Glomerular visceral epithelial cell (primary cell): ENCODE measurements around the gene CLCNKA.
"Not testable (repeated sequence)": the region's sequence is repeated elsewhere in the genome, so short reads cannot be mapped to it uniquely, and the experiment has no call there.

Experiments used
- DNase-seq: peaks from one replicate; pipeline ENCODE4 v3.0.0-alpha.2; 2016; ENCODE audit errors: extremely low spot score

The CLCNKA gene

DNA sequence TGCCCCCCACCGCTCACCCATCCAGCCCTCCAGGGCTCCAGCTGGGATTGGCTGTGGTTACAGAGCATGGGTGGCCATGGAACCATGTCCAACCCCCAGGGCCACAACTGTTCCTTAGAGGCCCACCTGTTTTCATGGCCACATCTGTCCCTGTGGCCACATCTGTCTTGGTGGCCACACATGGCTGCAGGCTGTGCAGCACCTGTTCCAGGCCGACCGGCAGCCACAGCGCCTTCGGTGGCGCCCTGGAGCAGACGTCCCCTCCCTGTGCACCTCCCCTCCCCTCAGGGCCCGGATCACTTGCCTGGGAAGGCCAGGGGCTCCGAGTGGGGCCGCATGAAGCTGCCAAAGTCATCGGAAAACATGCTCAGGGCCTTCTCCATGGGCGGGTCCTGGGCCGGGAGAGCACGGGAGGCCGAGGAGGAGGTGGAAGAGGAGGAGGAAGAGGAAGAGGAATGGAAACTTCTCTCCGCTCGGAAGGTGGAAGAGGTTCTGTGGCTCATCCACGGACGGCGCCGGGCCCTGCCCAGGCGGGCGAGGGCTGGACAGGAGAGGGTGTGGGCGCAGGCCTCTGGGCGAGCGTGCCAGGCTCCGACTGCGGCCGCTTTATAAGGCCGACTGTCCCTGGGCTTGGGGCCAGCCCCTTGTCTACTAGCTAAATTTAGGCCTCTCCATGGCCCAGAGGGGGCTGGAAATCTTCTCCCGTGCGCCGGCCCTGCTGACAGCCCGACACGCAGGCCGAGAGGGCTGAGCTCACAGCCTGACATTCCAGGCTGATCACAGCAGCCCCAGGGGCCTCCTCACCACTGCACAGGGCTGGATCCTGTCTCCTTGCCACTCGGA is 4.2 kb upstream of the CLCNKA start, which contains the start of gene HSPB7:
TSS of gene HSPB7 (minus strand) at position 583 of the 843 bp plus-strand sequence. CDS start at position 503, 80 bp downstream.
- DNase-seq, result no peak

DNA sequence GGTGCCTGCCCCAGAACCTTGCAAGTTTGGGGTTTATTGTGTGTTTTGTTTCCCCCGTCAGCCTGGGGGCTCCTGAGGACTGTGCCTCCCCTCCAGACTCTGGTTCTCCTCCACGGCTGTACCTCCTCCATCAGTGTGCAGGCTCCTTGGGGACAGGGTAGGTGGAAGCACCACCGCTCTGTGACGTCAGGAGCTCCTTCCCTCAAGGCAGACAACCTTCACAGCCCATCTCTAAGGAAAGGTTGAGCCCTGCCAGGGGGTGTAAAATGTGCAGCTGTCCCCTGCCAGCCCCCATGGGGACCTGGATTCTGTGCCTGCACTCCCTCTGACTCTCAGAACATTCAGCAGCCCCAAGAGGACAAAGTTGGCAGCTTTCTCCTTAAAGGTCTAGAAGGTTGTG is 3.5 kb upstream of the CLCNKA start:
- DNase-seq, result no peak

DNA sequence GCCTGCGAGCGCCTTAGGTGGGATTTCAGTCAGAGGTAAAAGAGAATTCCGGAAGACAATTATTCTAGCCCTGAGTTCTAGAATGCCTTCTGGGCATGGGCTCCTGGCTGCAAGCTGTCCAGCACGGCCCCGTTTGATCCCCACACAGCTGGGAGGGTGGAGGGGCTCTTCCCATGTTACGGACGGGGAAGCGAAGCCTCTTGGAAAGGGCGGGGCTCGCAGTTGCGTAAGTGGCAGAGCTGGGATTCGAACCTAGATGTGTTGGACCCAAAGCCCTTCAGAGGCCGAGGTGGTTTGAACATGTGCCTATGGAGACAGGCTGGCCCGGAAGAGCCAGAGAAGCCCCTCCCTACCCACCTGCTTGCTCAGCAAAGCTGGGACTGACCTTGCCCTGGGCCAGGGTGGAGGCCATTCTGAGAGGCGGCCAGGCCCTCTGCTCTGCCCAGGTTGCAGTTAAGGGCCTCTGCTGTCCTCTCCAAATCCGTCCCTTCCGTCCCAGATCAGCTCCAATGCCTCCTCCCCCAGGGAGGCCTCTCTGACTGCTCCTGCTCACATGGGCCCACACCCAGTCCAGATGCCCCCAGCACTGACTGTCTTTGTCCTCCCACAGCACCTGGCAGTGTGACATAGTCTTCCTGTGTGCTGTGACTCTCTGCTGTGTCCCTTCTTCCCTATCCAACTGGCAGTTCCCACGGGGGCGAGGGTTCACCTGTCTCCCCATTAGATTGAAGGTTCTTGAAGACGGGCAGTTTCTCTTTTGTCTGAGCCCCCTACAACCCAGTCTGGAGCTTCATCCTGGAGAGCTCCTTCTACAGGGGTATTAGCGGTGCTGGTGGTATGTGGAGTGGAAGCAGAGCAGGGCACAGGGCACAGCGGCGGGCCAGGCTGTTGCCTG is 2.8 kb upstream of the CLCNKA start:
- no peak for DNase-seq

DNA sequence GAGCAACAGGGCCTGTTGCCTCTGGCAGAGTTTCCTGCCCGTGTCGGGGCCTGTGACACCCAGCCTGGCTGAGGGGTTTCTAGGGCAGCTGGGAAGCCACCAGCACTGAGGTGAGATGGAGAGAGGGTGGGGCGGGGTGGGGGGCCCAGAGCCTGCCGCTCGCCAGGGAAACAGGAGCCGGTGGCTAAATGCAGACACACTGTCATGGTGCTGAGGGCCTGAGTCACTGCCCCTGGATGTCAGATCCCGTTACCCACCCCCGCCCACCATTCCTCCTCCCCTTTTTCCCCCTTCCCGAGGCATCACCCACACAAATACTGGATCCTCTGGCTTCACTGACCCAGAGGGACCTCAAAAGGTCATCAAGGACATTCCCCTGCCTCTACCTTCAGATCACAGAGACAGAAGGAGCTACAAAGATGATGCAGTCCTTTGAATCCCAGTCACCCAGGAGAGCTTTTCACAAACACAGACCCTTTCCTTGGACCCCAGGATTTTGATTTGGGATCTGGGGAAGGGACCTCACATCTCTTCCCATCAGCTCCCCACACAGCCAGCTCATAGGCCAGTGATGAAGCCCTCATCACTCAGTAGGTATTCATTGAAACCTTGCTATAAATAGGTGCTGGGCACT is 2.1 kb upstream of the CLCNKA start:
- peak; percentile 22 for DNase-seq

DNA sequence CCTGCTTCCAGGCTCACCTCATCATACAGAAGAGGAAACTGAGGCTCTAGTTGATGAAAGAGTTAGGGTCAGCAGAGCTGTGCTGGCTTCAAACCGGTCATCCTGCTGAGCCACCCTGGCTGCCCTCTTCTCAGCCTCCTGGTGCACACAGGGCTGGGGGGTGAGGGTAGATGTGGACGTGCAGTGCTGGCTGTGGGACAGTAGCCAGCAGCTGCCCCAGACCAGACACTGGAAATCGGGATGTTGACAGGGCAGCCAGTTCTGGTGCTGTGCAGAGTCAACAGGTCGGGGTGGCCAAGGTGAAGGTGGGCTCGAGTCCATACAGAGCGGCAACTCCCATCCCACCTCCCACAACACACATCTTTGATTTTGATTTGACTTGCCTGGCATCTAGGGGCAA is 1.5 kb upstream of the CLCNKA start:
- no peak for DNase-seq

DNA sequence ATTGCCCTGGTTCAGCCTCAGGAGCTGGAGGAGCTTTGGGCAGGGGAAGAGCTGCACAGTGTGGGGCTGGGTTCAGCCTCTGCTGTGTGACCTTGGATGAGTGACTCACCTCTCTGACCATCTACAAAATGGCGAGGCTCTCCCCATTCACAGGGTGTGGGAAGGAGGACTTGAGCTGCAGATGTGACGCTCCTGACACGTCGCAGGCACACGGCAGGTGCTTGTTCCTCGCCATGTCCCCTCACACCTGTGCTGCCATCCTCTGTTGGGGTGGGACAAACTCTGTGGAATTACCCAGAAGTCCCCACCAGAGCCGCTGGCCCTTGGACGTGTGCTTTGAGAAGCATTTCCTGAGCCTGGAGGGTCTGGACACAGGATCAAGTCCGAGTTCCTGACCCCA is 958 bp upstream of the CLCNKA start:
- not testable (repeated sequence) for DNase-seq

DNA sequence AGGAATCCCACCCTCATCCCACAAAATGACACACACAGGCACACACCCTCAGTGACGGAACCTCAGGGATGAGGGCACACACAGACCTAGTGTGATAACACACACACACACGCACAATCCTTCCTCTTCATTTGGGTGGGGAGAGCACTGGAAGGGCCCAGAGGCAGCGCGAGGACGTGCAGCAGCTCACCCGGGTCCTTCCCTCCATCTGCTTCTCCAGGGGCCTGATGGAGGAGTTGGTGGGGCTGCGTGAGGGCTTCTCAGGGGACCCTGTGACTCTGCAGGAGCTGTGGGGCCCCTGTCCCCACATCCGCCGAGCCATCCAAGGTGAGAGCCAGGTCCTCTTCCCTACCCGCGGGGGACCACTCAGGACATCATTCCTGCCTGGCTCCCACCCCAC is 557 bp downstream of the CLCNKA start:
- no peak for DNase-seq

DNA sequence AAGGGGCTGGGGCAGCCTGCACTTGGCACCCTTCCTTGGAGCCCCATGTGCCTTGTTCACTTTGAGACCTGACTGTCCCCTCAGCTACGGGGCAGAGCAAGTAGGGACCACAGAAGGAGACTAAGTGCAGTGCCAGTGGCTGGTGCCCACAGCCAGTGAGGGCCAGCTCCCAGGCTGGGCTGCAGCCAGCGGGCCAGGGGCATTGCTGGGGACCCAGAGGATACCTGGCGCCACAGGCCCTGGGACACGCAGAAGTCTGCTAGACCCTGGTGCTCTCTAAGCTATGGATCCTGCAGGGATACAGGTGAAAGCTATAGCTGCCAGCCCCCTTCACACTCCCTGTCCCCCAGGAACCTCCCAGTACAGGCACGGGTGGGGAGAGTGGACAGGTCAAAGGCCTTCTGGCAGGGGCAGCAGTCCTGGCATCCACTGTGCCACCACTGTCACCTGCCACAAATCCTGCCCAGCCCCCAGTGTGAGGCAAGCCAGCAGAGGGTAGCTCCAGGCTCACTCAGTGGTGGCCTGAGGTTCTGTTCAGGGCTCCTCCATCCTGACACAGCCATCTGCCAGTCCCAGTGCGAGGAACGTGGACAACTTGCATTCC is 1.3 kb downstream of the CLCNKA start:
- DNase-seq, result no peak

DNA sequence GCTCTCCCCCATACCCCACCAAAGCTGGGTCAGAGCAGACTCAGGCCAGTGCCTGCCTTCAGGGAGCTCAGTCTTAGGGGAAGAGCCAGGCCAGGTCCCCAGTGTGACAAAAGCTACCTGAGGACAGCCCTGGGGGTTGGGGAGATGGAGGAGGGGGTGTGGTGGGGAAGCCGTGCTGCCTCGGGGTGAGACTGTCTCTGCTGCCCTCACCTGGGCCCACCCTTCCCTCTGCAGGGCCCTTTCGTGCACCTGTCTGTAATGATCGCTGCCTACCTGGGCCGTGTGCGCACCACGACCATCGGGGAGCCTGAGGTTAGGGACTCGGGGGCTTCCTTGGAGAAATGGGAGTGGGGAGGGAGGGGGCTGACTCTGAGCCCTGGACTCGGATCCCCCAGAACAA is 4.5 kb downstream of the CLCNKA start:
- DNase-seq, result not testable (repeated sequence)

DNA sequence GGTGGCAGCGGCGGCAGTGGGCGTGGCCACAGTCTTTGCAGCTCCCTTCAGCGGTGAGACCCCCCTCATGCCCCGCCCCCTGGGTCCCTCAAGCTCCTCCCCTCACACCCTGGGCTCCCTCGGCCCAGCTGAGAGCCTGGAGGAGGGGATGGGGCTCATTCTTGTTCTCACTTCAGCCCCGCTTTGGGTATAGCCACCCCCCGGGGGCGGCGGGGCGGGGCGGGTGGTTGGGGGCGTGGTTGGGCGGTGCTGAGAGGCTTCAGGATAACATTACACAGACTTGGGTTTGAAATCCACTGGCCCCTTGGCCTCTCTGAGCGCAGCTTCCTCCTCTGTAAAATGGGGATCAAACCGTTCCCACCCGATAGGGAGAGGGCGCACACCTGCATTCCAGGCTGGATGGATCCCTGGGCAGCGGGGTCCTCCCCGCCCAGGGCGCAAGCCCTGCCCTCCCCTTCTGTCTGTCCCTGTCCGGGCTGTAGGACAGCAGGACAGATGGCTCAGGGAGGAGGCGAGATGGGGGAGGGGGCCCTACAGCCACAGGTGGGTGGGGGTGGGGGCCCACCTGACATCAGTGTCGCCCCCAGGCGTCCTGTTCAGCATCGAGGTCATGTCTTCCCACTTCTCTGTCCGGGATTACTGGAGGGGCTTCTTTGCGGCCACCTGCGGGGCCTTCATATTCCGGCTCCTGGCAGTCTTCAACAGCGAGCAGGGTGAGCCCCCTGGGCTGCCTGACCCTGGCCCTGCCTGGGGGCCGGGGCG is 5.1 kb downstream of the CLCNKA start:
- no peak for DNase-seq

DNA sequence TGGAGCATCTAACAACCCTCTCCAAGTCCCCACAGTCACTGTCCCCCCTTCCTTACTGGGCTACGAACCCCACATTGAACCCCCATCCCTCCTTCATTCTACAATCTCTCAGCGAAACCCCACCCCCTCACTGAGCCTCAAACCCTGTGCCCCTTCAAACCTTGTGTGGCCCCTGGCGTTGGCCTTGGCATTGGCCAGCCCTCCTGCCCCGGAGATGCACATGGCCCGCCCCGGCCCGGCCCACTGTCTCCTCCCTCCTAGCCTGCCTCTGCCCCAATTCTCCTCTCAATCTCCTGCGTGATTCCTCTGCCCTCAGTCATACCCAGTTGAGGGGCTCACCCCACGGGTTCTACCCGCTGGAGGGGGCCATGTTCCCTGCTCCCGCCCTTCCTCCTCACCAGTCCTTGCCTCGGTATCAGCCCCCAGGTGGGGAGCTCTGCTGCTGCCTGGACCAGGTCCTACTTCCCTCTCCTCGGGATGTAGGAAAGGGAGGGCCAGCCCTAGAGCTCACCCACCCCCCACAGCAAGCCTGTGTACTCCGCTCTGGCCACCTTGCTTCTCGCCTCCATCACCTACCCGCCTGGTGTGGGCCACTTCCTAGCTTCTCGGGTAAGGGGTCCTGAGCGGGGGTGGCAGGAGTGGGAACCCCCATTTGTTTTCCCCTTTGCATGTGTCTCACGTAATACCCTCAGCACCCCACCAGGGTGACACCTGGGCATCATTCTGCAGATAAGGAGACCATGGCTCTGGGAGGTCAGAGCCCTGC is 6.6 kb downstream of the CLCNKA start:
- DNase-seq, result no peak

DNA sequence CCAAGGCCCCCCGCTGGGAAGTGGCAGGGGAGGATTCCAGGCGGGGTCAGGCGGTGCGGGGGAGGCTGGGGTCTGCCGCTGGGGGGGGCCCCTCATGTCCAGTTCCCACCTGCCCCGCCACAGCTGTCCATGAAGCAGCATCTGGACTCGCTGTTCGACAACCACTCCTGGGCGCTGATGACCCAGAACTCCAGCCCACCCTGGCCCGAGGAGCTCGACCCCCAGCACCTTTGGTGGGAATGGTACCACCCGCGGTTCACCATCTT is 7.1 kb downstream of the CLCNKA start:
- DNase-seq, result not testable (repeated sequence)

DNA sequence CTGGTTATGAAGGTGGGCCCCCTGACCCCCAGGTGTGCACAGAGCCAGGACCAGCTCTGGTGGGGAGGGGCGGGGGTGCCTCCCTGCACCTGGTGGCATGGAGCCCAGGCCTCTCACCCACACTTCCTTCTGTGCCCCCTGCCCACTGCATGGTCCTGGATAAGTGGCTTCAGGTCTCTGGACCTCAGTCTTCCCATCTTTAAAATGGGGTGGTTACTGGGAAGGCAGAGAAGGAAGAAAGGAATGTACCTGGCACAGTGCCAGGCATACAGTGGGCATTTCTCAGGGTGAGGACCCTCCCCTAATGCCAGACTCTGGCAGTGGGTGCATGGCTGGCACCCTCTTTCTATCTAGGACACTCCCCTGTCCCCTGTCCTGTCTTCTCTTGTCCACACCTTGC is 7.5 kb downstream of the CLCNKA start:
- DNase-seq, result no peak

DNA sequence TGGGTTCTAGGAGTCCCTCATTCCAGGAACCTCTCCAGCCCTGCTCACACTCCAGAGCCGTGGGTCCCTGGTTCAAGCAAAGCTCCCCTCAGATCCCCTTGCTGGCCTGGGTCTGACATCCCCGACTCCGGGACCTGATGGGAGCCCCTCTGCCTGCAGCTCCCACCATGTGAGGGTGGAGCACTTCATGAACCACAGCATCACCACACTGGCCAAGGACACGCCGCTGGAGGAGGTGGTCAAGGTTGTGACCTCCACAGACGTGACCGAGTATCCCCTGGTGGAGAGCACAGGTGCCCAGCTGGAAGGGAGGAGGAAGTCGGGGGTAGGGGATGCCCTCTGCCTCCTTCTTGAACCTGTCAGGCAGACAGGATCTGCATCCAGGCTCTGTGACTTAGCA is 9.7 kb downstream of the CLCNKA start:
- no peak for DNase-seq

DNA sequence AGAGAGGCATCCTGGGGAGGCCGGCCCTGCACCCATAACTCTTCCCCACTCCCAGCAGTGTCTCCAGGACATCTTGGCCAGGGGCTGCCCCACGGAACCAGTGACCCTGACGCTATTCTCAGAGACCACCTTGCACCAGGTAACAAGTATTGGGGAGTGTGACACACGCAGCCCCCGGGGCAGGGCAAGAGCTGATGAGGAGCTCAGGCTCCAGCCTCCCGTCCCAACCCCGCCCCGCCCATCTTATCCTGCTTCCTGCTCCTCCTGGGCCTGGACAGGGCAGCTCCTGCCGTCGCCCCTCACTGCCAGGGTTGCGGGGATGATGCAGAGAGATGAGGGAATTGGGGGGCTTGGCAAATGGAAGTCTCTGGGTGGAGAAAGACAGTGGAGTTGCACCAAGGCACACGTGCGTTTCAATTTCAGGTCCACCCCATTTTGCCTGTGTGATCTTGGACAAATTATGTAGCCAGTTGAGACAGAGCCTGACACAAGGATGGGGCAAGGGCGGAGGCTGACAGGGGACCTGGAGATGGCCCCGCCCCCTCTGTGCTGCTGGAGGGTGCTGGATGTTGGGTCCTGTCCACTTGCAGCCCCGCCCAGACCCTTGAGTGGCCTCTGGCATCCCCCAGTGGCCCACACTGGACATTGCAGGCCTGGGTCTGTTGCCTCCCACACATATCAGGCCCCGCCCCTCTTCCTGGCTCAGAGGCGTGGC is 10.7 kb downstream of the CLCNKA start:
- DNase-seq, result peak; percentile 84

DNA sequence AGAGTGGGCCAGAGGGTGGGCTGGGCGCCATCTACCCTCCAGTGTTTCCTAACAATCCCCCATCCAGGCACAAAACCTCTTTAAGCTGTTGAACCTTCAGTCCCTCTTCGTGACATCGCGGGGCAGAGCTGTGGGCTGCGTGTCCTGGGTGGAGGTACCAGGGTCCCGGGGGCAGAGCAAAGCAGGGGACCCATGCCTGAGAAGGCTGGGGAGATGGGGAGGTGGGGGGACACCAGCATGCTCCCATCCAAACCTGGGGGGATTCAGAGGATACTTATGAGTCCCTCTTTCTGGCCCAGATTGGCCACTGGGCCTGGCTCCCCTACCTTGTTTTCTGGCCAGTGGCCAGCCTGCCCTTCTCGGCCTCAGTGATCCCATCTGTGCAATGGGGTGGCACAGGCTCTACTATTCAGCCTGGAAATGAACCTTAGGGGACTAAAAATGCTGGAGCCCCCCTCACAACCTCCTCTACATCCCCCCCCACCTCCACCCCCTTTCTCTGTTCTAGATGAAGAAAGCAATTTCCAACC is 11.3 kb downstream of the CLCNKA start:
- DNase-seq, result not testable (repeated sequence)

DNA sequence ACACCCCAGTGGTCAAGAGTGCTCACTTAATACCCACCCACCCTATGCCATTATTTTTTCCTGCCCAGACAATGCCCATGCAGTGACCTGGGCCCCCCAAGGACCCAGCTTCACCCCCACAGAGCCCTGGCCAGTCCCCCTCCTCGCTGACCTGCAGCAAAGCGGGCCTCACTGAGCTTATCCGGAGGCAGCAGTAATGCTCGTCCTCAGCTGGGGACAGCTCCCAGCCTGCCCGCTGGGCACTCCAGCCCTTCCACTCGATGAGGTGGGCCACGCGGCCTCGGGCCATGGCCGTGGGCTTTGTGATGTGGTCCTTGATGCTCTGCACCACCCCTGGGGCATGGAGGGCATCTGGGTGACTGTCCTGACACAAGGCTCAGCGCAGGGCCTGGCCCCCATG is 14.6 kb downstream of the CLCNKA start:
- not testable (repeated sequence) for DNase-seq

DNA sequence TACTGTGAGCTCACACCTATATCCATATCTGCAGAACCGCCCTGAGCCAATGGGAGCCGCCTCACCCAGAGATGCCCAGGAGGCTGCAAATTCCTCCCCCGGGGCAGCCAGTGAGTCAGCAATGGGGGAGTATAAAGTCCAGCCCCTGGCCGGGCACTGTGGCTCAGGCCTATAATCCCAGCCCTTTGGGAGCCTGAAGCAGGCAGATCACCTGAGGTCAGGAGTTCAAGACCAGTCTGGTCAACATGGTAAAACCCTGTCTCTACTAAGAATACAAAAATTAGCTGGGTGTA is 16.7 kb downstream of the CLCNKA start:
- no peak for DNase-seq

DNA sequence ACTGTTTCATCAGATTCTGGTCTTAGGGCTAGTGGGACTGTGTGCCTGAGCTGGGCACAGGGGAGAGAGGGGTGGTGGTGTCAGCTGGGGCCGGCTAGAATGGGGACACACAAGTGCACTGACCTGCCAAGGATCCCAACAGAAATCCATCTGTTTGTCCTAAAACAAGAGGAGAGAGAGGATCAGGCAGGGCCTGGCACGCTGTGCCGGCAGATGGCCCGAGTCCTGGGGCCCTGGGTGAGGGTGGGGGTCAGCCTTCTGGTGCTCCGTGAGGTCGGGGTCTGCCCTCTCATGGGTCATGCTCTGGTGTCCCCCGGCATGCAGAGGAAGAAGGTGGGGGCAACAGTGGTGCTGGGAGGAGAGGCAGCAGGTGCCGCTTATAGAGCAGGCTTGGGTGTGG is 18.0 kb downstream of the CLCNKA start:
- not testable (repeated sequence) for DNase-seq

DNA sequence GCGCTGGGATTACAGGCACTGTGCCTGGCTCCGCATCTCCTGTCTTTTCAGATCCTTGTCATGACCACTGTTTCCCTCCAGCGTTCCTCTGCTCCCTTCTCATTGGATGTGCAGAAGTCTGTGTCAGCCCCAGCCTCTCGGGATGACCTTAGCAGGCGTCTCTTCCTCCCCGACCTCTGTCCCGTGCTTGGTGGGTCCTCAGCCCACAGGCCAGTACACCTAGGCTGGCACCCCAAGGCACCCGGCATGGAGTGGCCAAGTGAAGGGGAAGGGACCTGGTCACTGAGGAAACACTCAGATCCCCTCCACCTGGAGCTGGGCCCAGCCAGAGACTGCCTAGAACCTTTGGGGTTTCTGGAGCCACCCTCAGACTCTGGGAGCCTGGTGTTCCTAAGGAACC is 19.4 kb downstream of the CLCNKA start:
- no peak for DNase-seq
